HL-60 (cell line): ENCODE measurements around the gene USP32.
"Not testable (repeated sequence)": the region's sequence is repeated elsewhere in the genome, so short reads cannot be mapped to it uniquely, and the experiment has no call there.

Experiments
- DNase-seq, 2 experiments: peaks; one replicate each; pipeline ENCODE4 v3.0.0-alpha.2; 2010 to 2020; ENCODE audit warnings: low read depth in 1 of 2, low spot score in 1 of 2
- H3K27ac ChIP-seq: fragments of 250-450 bp; sonication (Bioruptor Pico); replicated peaks from 2 replicates; pipeline ENCODE4 v1.5.1; 2020; ENCODE audit warnings: mild to moderate bottlenecking, moderate library complexity
- H3K27me3 ChIP-seq: fragments of 250-450 bp; sonication (Bioruptor Pico); 2 replicates; pipeline ENCODE4 v1.5.1; 2021; ENCODE audit warnings: mild to moderate bottlenecking, moderate library complexity; ENCODE audit not compliant: insufficient read depth, poor library complexity, severe bottlenecking
- H3K4me3 ChIP-seq: replicated peaks from 2 replicates; pipeline ENCODE4 v1.5.1; 2011; ENCODE audit warnings: mild to moderate bottlenecking, control low read depth, low read length; ENCODE audit not compliant: insufficient read depth
- GABPA ChIP-seq: IDR thresholded peaks from 2 replicates; pipeline ENCODE4 v1.6.1; 2012; ENCODE audit warnings: low read depth
- POLR2AphosphoS5 ChIP-seq: IDR thresholded peaks from 2 replicates; pipeline ENCODE4 v1.6.1; 2012; ENCODE audit warnings: low read depth
- SPI1 ChIP-seq: IDR thresholded peaks from 2 replicates; pipeline ENCODE4 v1.6.1; 2012; ENCODE audit warnings: low read depth, mild to moderate bottlenecking, borderline replicate concordance
- TF ChIP-seq, protein P1 (sequence below): IDR thresholded peaks from one replicate; pipeline ENCODE4 v1.5.1; 2011; ENCODE audit warnings: low read length, control low read depth, inconsistent platforms; ENCODE audit not compliant: insufficient read depth
- TF ChIP-seq, protein P2 (sequence below): IDR thresholded peaks from 2 replicates; pipeline ENCODE4 v1.6.1; 2012; ENCODE audit warnings: low read depth; ENCODE audit not compliant: insufficient replicate concordance

USP32 gene

DNA sequence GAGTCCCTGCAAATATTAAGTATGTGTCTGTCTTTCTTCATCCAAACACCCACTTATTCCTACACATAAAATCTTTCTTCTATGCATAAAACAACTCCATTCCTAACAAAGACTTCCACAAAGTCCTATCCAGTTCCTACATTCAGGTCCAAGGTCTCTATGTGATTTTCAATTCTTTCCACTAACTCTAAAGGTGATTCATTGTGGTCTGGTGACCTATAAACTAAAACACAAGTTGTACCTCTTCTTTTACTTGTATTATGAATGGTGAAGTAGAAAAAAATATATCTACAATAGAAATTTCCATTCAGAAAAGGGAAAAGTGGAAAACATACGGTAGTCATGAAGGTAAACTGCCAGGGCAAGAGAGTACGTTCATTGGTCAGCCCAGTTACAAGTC lies 56.6 kb downstream of the USP32 start:
- Histone ChIP-seq H3K27me3 (no peaks in the 10 kb centered on the region), H3K4me3 (no peak overlapping the region), H3K27ac (no peak overlapping the region)
- no peak for DNase-seq
- no peak for TF ChIP-seq GABPA
- TF ChIP-seq, protein P1, sequence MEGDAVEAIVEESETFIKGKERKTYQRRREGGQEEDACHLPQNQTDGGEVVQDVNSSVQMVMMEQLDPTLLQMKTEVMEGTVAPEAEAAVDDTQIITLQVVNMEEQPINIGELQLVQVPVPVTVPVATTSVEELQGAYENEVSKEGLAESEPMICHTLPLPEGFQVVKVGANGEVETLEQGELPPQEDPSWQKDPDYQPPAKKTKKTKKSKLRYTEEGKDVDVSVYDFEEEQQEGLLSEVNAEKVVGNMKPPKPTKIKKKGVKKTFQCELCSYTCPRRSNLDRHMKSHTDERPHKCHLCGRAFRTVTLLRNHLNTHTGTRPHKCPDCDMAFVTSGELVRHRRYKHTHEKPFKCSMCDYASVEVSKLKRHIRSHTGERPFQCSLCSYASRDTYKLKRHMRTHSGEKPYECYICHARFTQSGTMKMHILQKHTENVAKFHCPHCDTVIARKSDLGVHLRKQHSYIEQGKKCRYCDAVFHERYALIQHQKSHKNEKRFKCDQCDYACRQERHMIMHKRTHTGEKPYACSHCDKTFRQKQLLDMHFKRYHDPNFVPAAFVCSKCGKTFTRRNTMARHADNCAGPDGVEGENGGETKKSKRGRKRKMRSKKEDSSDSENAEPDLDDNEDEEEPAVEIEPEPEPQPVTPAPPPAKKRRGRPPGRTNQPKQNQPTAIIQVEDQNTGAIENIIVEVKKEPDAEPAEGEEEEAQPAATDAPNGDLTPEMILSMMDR: no peak
- no peak for TF ChIP-seq SPI1
- TF ChIP-seq, protein P2, sequence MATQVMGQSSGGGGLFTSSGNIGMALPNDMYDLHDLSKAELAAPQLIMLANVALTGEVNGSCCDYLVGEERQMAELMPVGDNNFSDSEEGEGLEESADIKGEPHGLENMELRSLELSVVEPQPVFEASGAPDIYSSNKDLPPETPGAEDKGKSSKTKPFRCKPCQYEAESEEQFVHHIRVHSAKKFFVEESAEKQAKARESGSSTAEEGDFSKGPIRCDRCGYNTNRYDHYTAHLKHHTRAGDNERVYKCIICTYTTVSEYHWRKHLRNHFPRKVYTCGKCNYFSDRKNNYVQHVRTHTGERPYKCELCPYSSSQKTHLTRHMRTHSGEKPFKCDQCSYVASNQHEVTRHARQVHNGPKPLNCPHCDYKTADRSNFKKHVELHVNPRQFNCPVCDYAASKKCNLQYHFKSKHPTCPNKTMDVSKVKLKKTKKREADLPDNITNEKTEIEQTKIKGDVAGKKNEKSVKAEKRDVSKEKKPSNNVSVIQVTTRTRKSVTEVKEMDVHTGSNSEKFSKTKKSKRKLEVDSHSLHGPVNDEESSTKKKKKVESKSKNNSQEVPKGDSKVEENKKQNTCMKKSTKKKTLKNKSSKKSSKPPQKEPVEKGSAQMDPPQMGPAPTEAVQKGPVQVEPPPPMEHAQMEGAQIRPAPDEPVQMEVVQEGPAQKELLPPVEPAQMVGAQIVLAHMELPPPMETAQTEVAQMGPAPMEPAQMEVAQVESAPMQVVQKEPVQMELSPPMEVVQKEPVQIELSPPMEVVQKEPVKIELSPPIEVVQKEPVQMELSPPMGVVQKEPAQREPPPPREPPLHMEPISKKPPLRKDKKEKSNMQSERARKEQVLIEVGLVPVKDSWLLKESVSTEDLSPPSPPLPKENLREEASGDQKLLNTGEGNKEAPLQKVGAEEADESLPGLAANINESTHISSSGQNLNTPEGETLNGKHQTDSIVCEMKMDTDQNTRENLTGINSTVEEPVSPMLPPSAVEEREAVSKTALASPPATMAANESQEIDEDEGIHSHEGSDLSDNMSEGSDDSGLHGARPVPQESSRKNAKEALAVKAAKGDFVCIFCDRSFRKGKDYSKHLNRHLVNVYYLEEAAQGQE: no peak
- TF ChIP-seq POLR2AphosphoS5: no peak

DNA sequence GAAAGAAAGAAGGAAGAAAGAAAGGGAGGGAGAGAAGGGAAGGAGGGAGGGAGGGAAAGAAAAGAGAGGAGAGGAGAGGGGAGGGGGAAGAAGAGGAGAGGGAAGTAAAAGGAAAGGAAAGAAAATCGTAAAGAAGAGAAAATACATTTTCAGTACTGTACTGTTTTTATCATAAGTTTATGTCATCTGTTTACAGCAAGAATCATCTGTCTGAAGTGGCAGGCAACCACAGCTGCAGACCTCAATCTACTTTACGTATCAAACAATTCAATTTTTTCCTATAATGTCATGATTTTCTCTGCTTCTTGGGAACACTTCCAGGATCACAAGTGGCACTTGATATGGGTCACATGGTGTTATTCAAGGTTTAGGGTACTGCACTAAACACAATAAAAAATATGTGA lies 58.3 kb downstream of the USP32 start:
- no peak overlapping the region for H3K27ac ChIP-seq

DNA sequence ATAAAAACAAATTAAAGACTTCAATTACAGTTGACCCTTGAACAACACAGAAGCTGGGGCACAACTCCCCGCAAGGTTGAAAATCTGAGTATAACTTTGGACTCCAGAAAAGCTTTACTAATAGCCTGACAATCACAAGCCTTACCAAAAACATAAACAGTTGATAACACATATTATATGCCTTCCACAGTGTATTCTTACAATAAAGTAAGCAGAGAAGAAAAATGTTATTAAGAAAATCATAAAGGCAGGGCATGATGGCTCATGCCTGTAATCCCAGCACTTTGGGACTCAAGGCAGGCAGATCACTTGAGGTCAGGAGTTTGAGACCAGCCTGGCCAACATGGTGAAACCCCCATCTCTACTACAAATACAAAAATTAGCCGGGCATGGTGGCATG lies 58.9 kb downstream of the USP32 start:
- not testable (repeated sequence) for H3K27ac ChIP-seq, H3K4me3 ChIP-seq, H3K27me3 ChIP-seq, DNase-seq

More for the DNA sequence above, 58.3 kb downstream of the USP32 start:
- Histone ChIP-seq H3K27me3 (no peaks in the 10 kb centered on the region), H3K4me3 (no peak overlapping the region)
- DNase-seq: no peak
- TF ChIP-seq, protein P1: no peak
- TF ChIP-seq POLR2AphosphoS5: no peak
- TF ChIP-seq, protein P2: no peak
- no peak for TF ChIP-seq SPI1
- TF ChIP-seq GABPA: no peak

DNA sequence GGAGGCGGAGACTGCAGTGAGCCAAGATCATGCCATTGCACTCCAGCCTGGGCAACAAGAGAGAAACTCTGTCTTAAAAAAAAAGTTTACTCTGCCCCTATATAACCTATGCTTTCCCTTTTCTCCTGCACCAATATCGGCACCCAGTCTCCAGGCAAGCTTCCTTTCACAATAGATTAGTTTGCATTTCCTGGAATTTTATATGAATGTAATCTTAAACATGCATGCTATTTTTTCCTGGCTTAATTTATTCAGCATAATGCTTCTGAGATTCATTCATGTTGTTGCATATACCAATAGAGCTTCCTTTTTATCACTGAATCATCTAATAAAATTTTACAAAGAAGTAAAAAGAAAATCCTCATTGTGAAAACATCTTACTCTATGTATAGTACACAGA lies 59.4 kb downstream of the USP32 start:
- no peak for DNase-seq
- Histone ChIP-seq H3K27ac (no peak overlapping the region), H3K27me3 (no peaks in the 10 kb centered on the region), H3K4me3 (no peak overlapping the region)
- TF ChIP-seq, protein P1: no peak
- TF ChIP-seq, protein P2: no peak
- TF ChIP-seq GABPA: no peak
- TF ChIP-seq SPI1: no peak
- no peak for TF ChIP-seq POLR2AphosphoS5
